SH-SY5Y (cell line): ENCODE data around the gene EXTL1.

Experiments used
- GATA2 ChIP-seq: IDR thresholded peaks from 2 replicates; pipeline ENCODE4 v1.6.1; 2011; ENCODE audit warnings: mild to moderate bottlenecking, low read depth, low read length
- GATA3 ChIP-seq: IDR thresholded peaks from 2 replicates; pipeline ENCODE4 v1.6.1; 2011; ENCODE audit warnings: low read depth, mild to moderate bottlenecking, low read length, moderate library complexity

DNA sequence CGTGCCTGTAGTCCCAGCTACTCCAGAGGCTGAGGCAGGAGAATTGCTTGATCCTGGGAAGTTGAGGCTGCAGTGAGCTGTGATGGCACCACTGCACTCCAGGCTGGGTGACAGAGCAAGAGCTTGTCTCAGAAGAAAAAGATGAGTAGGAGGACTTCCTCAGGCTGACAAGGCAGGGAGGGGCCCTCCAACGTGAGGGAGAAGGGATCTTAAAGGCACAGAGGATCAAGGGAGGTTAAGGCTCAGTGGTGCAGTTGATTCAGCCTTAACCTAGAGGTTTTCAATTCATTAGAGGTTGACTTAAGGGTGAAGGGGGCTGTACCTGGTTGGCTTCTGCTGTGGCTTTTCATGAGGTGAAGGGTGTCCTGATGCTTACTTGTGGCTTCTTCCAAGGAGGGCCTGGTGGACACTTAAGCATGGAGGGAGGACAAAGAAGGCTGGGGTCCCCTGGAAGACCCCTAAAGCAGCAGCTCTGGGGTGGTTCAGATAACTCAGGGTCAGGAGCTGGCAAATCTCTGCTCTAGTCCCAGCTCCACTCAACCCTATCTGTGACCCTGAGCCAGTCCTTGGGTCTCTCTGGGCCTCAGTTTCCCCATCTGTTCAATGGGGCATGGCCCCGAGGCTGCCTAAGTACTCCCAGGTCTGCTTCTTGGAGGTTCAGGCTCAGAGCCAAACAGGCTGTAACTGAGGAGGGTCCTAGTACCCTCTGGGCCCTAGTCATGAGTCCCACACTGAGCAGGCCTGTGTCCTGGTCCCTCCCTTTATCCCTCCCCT is 6.3 kb downstream of the EXTL1 start:
- TF ChIP-seq GATA2: no peak
- no peak for TF ChIP-seq GATA3
